GM19193 (cell line): ENCODE measurements around the gene SSNA1.

Experiments
- POLR2A ChIP-seq: IDR thresholded peaks from 4 replicates; pipeline ENCODE4 v1.6.1; 2011; ENCODE audit not compliant: insufficient read depth, insufficient read length; ENCODE audit errors: extremely low read depth

Gene SSNA1

DNA sequence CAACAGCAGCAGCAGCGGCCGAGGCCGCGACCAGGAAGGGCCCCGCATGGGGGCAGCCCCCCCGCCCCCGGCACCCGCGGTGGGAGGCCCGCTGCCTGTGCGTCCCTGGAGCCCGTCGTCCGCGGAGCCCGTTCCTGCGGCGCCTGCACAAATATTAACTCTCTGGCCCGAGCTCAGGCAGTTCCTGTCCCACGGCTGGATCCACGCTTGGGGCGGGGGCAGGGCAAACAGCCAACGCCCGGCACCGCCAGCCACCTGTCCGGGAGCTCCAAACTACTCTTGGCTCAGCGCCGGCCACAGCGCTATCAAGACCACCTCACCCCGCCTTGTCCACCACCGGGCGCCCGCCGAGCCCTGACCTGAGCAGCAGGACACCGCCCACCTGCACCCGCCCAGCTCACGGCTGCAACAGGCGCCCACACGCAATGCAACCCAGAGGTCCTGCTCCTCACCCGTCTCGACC is 18.5 kb upstream of the SSNA1 start, which contains the start of gene LRRC26:
TSS of gene LRRC26 (minus strand) at position 156 of the 463 bp plus-strand sequence. CDS start at position 48, 108 bp downstream.
- no peak for TF ChIP-seq POLR2A

DNA sequence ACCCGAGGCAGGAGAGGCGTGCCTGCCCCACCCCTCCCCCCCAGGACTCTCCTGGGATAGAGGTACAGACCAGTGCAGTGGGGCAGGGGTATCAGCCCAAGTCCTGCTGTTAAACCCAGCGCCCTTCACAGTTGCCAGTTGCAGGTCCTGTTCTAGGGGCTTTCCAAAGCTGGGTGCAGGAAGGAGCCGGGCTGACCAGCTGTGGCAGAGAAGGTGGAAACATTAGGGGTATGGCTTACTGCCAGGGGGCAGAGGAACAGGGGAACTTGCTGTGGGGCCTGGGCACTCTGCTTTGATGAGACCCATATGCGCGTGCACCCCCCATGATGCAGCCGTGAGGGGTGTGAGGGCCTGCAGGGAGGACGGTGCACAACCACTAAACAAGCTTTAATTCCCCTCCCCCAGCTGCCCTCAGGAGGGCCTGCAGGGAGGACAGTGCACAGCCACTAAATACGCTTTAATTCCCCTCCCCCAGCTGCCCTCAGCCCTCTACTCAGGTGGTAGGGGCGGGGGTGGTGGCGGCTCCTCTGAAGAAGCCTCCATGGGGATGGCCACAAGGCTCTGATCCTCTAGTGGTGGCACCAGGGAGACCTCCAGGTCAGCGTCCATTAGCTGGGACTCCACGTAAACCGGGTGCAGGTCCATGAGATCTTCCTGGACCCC is 17.9 kb upstream of the SSNA1 start:
- TF ChIP-seq POLR2A: no peak

DNA sequence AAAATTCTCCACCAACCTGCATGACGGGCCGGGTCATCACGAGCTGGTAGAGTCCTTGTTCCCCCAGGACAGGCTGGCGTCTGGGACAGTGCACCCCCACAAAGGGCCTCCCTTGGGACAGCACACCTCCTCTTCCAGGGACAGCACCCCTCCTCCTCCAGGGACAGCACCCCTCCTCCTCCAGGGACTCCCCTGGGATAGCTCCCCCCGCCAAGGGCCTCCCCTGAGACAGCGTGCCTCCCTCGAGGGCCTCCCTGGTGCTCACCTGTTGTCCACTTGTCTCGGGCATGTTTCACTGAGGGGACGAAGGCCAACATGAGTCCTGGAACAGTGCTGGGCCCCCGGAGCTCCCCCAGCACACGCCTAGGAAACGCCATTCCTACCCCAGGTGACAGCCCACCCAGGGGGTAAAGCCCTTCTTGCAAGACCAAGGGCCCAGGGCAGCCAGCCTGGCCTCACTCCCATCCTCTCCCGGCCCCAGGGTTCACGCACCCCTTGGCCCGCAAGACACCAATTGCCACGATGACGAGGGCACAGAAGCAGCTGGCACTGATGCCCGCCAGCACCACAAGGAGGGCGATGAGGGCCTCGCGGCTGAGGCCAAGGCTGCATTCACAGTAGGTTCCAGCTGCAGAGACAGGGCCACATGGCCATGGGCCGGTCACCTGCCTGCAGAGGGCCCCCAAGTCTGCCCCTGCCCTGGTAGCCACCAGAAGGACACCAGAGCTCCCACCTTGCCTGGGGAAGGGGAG is 17.2 kb upstream of the SSNA1 start:
- TF ChIP-seq POLR2A: no peak

DNA sequence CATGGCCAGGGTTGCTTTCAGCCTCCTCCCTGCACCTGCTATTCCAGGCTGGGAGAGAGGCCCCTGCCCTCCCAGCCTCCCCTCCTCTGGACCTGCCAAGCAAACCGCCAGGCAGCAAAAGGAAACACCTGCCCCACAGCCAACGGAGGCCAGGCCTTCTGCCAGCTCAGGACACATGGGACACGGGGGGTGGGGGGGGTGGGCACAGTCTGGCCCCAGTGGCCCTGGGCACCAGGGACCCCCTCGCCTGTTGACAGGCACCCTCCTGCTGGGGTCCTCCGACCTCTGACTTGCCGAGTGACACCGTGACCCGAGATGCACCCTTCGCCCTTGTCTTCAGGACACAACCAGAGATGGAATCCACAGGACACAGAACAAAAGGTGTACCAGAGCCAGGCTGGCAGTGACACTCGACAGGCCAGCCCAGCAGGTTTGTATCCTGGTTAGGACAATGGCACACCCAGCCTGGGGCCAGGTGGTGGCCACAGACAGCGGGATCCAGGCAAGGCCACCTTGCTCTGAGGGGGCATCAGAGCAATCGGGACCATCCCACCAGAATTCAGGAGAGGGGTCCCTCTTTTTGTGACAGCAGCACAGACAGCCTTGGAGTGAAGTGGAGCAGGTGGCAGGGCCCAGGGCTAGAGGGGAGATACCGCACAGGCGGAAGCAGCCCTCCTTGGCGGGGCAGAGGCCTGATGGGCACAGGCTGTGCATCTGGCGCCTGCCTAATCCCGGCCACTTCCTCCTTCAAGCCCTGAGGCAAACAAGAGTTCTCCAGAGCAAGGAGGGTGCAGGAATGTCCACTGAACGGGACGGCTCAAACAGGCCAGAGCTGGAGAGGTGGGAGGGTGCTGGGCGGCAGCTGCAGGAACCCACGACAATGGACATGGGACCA is 15.3 kb upstream of the SSNA1 start:
- no peak for TF ChIP-seq POLR2A

DNA sequence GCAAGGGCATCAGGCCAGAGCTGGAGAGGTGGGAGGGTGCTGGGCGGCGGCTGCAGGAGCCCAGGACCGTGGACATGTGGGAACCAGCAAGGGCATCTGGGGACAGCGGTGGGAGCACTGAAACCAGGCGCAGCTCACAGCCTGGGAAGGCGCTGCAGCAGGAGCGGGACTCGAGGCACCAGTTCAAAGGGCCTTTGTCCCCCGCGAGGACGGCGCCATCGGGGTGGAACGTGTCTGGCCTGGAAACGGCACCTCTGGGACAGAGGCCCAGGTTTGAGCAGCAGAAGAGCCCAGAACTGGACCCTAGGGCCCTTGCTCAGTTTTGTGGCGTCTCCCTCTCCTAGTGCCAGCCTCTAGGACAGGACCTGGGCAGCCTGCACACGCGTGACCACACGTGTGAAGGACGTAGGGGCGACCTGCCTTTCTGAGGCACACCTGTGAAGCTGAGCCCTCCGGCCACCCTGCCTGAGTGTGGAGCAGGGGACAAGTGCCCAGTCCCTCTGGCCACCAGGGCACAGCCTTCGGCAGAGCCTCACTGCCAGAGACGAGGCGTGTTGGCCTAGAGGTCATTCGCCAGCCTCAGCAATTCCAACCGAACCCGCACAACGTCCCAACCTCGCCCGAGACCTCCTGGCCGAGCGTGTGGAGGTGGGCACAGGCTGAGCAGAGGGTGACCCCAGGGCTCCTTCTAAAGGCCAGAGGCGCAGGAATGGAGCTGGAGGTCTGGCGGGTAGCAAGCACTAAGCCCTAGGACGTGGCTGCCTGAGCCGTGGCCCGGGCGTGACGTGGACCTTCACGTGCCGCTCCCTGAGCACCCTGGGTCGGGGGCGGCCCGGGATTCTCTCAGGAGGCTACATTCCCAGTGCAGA is 14.4 kb upstream of the SSNA1 start:
- no peak for TF ChIP-seq POLR2A

DNA sequence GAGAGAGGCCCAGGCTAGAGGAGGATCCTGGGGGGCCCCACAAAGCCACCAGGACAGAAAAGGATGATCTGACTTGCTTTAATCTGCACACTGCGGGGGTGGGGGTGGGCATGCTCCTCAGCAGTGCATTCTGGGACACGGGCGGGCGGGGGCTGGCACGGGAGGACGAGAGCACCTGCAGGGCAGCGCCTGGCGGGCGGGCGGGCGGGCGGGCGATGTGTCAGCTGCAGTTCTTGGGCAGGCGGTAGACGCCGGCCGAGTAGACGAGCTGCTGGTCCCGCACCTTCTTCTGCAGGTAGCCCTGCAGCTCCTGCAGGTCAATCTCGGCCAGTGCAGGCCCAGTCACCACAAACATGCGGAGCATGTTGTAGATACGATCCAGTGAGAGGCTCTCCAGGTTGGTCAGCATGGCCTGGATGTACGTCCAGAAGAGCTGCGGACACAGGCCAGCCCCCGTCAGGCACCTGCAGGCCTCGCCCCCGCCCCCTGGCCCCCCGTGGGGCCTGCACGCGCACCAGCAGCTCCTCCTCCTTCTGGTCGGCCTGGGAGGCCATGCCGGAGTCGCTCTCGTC is 13.7 kb upstream of the SSNA1 start:
- no peak for TF ChIP-seq POLR2A

DNA sequence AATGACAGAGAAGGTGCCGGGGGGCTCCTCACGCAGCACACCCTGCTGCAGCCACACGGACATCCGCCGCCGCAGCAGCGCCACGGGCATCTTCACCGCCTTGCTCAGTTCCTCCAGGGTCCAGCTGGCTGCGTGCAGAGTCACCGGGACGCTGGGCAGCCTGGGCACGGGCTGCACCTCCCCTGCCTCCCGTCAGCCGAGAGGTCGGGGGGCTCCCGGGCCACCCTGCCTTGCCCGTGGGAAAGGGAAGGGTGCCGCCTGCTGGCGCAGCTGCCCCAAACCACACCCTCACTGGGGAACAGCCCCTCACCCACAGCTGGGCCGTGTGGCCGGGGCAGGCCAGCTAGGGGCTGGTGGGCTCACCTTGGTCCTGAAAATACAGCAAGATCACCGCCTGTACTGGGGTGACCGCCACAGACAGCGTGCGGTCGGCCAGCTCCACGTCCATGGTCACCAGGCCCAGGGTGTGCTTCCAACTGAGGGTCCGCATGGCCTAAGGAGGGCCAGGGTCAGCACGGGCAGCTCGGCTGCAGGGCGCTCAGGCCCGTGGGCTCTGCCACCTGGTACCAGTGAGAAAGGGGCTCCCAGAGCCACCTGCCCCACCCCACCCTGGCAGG is 13.0 kb upstream of the SSNA1 start:
- TF ChIP-seq POLR2A: no peak

DNA sequence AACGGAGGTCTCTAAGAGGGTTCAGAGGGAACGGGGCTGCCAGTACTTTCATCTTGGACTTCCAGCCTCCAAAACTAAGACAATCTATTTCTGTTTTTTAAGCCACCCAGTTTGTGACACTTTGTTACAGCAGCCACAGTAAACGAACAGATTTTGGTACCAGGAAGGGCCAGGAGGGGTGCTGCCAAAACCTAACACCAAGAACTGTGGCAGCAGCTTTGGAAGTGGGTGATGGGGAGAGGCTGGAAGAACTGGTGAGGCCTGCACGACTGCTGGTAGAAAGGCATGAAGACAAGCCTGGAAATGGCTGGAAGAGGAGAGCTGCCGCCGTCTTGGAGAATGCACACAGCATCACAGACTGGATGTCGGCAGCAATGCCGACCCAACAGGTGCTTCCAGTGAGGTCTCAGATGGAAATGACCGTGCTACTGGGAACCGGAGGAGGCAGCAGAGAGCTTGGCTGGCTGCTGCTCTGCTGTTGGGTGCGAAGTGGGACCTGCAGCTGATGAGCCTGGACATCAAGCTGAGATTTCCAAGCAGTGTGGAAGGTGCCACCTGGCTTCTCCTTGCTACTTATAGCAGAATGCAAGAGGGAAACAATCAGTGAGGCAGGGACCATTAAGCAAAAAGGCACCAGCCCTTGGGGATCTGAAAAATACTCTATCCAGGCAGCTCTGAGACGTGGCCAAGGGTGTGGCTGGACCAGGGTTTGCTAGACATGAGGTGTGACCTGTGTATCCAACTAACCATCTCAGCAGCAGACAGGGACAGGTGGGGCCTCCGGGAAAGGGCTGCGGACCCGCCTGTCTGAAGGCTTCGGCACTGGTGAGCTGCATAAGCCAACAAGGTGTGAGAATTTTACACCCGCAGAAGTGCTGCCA is 11.9 kb upstream of the SSNA1 start:
- TF ChIP-seq POLR2A: peak; percentile 31

DNA sequence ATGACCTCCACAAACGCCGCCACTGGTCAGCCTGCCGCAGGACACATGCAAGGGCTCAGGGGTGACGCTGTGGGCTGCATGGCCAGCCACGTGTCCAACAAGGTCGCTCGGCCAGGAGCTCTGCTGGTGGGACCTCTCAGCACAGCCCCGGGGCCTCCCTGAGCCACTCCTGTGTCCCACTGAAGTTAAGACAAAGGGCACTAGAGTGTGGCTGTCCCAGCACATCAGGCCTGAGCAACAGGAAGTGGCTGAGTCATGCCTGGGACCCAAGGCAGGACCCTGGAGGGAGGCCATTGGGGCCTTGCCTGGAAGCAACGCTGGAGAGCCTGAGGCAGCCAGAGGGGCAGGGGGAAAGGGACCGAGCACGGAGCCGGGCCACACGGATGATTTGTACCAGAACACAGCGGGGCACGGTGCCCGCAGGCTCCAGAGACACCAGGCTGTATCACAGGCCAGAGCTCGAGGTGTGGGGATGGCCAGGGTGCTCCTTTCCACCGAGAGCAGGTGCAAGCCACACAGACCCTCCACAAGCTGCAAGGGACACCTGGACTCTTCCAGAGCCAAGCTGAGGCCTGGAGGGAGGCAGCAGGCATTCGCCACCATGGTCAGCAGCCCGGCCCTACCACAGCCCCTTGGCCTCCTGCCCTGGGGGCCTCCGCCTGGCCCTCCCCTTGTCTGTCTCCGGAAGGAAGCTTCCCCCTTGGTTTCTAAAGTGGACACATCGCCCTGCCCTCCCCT is 10.1 kb upstream of the SSNA1 start:
- no peak for TF ChIP-seq POLR2A

DNA sequence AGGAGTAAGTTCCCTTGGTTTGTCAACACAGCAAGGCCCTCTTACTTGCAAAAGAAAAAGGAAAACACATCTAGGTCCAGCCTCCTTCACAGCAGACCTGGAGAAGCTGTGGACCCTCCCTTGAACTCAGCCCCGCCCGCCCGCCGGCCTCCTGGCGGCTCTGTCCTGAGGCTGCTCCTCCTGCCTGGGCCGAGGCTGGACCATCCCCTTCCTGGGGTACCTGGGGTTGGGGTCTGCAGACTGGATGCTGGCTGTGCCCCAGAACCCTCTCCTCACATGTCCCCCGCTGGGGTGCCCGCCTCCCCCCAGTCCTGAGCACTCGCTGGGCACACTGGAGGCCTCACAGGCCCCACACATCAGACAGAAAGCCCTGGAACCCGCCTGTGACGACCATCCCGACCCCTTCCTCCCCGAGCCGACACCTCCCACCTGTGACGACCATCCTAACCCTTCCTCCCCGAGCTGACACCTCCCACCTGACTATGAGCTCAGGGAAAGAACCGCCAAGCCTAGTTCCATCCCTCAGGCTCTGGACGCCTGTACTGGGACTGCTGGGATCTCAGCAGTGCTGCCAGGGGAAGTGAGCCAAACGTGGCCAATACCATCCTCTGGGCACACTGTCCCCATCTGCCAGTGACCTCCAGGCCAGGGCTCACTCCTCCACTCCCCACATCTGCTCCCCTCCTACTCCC is 9.4 kb upstream of the SSNA1 start:
- no peak for TF ChIP-seq POLR2A

DNA sequence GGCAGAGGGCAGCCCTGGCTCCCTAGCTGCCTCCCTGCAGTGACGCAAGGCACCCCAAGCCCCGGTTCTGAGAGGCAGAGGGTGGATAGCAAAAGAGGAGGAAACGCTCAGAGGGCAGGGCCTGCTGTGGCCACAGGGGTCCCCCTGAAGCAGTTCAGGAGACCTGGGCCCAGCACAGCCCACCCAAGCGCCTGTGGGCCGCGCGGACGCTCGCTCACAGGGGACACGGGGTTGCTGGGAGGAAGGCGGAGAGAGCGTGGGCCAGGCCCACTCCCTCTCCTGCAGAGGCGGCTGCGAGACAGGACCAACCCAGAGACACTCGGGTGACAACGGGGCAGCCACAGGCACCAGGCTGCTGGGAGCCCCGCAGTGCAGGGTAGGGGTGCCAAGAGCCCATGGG is 8.7 kb upstream of the SSNA1 start:
- no peak for TF ChIP-seq POLR2A
